ENCODE data around the gene DDX56.

Gene DDX56

DNA sequence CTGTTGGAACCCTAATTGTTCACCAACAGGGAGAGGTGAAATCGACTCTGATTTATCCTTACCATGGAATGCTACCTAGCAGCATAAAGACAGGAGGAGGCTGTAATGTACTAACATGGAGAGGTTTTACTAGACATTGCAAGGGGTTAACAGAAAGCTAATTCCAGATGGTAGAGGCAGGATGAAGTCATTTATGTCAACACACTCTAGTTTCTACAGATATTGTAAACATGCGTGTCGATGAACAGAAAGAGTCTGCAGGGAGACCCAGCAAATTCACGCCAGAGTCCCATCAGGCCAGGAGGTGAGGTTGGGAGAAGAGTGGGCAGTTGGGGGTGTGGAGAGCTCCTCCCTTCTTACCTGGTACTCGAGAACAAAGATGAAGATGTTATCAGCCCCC is 39.6 kb downstream of the DDX56 start:
- no peak for DNase-seq

- no peak for DNase-seq
These were observed 40.2 kb downstream of the DDX56 start for GRCh38 chr7:44533301-44534055.

GRCh38 chr7:44531421-44532380 is 42.0 kb downstream of the DDX56 start:
- DNase-seq: no peak

- no peak for DNase-seq
These were observed 42.7 kb downstream of the DDX56 start for GRCh38 chr7:44530990-44531389.

- no peak for DNase-seq
These were observed 48.8 kb downstream of the DDX56 start for GRCh38 chr7:44524811-44525388.

DNA sequence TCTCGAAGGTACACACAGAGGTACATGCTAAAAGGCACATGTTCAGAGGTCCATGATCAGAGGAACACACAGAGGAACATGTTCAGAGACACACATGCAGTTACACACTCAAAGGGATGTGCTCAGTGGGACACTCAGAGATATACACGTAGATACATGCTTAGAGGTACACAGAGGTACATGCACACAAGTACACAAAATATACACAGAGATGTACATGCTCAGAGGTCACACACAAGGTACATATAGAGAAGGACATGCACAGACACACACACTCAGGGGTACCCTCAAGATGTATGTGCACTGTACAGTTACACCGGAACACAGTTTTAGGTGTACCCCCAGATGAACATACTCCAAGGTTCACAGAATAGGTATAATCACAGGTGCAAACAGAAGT is 51.4 kb downstream of the DDX56 start:
- no peak for DNase-seq

GRCh38 chr7:44521347-44522095 is 52.2 kb downstream of the DDX56 start:
- no peak for DNase-seq

GRCh38 chr7:44520574-44520973 is 53.1 kb downstream of the DDX56 start:
- no peak for DNase-seq

- no peak for DNase-seq
These were observed 54.2 kb downstream of the DDX56 start for GRCh38 chr7:44519546-44519945.

DNA sequence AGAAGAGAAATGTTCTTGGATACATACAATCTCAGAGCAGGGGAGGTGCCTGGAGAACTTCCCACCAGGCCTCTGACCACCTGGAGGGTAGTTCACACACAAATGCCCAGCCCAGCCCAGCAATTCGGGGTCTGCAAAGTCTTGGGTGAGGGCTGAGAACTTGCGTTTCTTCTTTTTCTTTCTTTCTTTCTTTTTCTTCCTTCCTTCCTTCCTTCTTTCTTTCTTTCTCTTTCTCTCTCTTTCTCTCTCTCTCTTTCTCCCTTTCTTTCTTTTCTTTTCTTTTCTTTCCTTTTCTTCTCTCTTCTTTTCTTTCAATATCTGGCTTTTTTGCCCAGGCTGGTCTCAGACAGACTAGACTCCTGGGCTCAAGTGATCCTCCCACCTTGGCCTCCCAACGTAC is 54.9 kb downstream of the DDX56 start:
- no peak for DNase-seq

- DNase-seq: no peak
These were observed 56.5 kb downstream of the DDX56 start for GRCh38 chr7:44517175-44517574.
